ENCODE data around the gene CLMP.

- TF ChIP-seq, protein P1, sequence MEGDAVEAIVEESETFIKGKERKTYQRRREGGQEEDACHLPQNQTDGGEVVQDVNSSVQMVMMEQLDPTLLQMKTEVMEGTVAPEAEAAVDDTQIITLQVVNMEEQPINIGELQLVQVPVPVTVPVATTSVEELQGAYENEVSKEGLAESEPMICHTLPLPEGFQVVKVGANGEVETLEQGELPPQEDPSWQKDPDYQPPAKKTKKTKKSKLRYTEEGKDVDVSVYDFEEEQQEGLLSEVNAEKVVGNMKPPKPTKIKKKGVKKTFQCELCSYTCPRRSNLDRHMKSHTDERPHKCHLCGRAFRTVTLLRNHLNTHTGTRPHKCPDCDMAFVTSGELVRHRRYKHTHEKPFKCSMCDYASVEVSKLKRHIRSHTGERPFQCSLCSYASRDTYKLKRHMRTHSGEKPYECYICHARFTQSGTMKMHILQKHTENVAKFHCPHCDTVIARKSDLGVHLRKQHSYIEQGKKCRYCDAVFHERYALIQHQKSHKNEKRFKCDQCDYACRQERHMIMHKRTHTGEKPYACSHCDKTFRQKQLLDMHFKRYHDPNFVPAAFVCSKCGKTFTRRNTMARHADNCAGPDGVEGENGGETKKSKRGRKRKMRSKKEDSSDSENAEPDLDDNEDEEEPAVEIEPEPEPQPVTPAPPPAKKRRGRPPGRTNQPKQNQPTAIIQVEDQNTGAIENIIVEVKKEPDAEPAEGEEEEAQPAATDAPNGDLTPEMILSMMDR (IDR thresholded peaks at IDR 0.05 in 2 of 3, conservative IDR thresholded peaks at IDR 0.05 in 1 of 3; ENCODE audit: insufficient read depth in 2 of 3, low read depth in 1 of 3, low read length in 3 of 3) = no peak
- TF ChIP-seq ZBTB7A (IDR thresholded peaks at IDR 0.05; ENCODE audit: borderline replicate concordance, control insufficient read depth, low read depth, low read length) = no peak
- no peak for TF ChIP-seq ZKSCAN3 (CRISPR knock-in tag; IDR thresholded peaks at IDR 0.05)
- TF ChIP-seq CCAR2 (IDR thresholded peaks at IDR 0.05; ENCODE audit: low read depth, low read length) = no peak
- no peak for TF ChIP-seq EZH2 (IDR thresholded peaks at IDR 0.05; ENCODE audit: borderline replicate concordance, low read depth, low read length)
- TF ChIP-seq BMI1 (IDR thresholded peaks at IDR 0.05; ENCODE audit: low read length) = no peak
- TF ChIP-seq, protein P2, sequence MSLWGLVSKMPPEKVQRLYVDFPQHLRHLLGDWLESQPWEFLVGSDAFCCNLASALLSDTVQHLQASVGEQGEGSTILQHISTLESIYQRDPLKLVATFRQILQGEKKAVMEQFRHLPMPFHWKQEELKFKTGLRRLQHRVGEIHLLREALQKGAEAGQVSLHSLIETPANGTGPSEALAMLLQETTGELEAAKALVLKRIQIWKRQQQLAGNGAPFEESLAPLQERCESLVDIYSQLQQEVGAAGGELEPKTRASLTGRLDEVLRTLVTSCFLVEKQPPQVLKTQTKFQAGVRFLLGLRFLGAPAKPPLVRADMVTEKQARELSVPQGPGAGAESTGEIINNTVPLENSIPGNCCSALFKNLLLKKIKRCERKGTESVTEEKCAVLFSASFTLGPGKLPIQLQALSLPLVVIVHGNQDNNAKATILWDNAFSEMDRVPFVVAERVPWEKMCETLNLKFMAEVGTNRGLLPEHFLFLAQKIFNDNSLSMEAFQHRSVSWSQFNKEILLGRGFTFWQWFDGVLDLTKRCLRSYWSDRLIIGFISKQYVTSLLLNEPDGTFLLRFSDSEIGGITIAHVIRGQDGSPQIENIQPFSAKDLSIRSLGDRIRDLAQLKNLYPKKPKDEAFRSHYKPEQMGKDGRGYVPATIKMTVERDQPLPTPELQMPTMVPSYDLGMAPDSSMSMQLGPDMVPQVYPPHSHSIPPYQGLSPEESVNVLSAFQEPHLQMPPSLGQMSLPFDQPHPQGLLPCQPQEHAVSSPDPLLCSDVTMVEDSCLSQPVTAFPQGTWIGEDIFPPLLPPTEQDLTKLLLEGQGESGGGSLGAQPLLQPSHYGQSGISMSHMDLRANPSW (CRISPR knock-in tag; IDR thresholded peaks at IDR 0.05) = no peak
- no peak for TF ChIP-seq CTBP1 (IDR thresholded peaks at IDR 0.05; ENCODE audit: borderline replicate concordance)
- TF ChIP-seq, protein P3, sequence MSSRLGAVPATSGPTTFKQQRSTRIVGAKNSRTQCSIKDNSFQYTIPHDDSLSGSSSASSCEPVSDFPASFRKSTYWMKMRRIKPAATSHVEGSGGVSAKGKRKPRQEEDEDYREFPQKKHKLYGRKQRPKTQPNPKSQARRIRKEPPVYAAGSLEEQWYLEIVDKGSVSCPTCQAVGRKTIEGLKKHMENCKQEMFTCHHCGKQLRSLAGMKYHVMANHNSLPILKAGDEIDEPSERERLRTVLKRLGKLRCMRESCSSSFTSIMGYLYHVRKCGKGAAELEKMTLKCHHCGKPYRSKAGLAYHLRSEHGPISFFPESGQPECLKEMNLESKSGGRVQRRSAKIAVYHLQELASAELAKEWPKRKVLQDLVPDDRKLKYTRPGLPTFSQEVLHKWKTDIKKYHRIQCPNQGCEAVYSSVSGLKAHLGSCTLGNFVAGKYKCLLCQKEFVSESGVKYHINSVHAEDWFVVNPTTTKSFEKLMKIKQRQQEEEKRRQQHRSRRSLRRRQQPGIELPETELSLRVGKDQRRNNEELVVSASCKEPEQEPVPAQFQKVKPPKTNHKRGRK (tag; IDR thresholded peaks at IDR 0.05) = no peak
Observed at GRCh38 chr11:123230346-123230745, 35.3 kb upstream of the CLMP start.

All from K562 (cell line).